Non-pigmented ciliary epithelial cell (primary cell): ENCODE results near the gene PSMB9.
A peak's percentile ranks its signal among the peaks of the same experiment; 100 is the strongest.

Experiments
- DNase-seq: peaks from one replicate; pipeline ENCODE4 v3.0.0-alpha.2; 2010; ENCODE audit warnings: low read depth

Gene PSMB9

GRCh38 chr6:32840604-32841246 is 13.3 kb upstream of the PSMB9 start:
- no peak for DNase-seq

DNA sequence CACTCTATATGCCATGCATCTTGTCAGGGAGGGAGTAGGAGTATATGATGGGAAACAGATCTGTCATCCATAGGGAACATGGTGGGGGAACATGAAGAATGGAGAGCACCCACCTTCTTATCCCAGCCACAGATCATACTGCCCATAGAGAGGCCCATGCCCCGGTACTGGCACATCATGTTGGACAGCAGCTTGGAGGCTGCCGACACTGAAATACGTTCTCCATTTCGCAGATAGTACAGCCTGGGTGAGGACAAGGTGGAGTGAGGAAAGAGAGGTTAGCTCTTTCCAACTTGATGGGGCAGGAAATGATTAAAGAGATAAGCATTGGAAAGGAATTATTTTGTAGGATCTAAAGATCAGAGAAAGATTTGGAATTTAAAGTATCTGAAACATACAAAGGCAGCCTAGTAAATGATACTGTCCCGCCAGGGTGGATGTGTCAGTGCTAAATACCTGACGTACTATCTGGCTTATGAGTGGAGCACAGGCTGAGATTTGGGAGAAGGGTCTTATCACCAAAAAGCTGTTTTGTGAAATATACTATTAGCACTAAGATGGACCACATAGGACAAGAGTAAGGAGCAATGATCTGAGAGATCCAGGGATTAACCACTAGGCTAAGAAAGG is 11.9 kb upstream of the PSMB9 start:
- no peak for DNase-seq

GRCh38 chr6:32842690-32843089 is 11.3 kb upstream of the PSMB9 start:
- DNase-seq: no peak

DNA sequence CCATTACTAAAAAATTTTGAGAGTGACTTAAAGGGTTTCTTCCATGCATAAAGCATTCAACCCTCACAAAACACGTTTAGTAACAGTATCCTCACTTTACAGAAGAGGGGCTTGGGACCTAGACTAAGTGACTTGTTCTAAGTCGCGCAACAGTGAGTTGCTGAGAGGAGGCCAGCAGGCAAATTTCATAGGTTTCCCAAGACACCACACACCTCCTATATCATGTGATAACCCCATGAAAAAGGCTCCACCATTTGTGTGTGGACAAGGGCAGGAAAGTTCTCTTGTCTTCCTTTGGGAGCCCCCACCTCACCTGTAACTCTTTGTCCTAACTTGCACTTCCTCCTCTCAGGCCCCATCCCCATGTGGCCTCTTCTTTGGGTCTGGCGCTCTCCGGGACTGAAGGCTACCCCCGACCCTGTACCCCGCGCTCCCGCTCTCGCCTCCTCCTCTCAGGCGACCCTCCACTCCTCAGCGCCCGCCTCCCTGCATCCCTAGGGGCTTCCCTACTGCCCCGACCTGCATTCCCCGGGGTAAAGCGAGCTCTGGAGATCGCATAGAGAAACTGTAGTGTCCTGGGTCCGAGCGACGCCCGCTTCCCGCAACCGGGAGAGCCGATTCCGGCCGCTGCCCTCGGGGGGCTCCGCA is 10.5 kb upstream of the PSMB9 start:
- DNase-seq: no peak

- DNase-seq: peak; percentile 65
These were observed 9.8 kb upstream of the PSMB9 start, which contains the start of gene PSMB8 for GRCh38 chr6:32843979-32844838. PSMB8 (minus strand) TSS chr6:32844047; CDS start chr6:32843996, 51 bp downstream.

GRCh38 chr6:32844839-32845383 is 9.1 kb upstream of the PSMB9 start:
- DNase-seq: no peak

GRCh38 chr6:32845384-32845884 is 8.6 kb upstream of the PSMB9 start:
- DNase-seq: no peak

DNA sequence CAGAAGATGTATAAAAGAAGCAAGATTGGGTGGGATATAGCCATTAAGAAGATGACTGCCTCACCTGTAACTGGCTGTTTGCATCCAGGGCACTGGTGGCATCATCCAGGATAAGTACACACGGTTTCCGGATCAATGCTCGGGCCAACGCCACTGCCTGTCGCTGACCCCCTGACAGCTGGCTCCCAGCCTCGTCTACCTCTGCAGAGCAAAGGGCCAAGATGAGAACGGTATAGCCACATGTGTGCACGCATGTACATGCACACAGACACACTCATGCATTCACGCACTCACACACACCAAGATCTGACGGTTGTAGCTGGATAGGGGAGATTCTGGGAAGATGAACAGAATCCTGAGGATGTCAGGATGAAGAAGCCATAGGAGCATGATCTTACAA is 7.0 kb upstream of the PSMB9 start:
- no peak for DNase-seq

DNA sequence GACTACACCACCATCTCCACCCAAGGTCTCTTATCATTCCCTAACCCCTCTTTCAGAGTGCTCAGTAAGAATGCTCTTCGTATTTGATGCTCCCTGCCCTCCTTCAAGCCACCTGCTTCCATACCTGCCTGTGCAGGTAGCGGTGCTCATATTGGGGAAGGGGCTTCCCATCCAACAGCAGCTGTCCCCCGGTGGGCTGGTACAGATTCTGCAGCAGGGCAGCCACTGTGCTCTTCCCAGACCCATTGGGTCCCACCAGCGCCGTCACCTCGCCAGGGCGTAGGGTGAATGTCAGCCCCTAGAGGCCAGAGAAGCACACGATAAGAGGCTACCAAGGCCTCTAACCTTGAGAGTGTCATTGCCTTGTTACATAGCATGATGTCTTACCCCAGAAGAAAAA is 6.2 kb upstream of the PSMB9 start:
- no peak for DNase-seq

- no peak for DNase-seq
These were observed 4.9 kb upstream of the PSMB9 start for GRCh38 chr6:32849126-32849525.

DNA sequence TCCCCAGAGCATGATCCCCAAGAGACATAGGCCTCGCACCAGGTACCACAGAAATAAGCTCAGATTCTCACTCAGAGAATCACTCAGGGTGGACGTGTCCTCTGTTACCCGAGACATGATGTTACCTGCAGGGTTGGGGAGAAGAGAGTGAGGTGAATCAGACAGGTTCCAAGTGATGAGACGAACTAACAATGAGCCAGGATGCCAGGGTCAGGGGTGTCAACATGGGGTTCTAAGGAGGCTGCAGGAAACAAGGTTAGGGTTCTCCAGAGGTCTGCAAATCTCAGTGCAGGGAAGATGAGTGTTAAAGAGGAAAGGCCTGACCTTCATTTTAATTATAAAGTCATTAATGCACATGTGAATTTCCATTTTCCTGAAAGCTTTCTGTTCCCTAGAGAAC is 3.0 kb upstream of the PSMB9 start:
- no peak for DNase-seq

- DNase-seq: no peak
These were observed 1.8 kb upstream of the PSMB9 start for GRCh38 chr6:32852018-32852843.

DNA sequence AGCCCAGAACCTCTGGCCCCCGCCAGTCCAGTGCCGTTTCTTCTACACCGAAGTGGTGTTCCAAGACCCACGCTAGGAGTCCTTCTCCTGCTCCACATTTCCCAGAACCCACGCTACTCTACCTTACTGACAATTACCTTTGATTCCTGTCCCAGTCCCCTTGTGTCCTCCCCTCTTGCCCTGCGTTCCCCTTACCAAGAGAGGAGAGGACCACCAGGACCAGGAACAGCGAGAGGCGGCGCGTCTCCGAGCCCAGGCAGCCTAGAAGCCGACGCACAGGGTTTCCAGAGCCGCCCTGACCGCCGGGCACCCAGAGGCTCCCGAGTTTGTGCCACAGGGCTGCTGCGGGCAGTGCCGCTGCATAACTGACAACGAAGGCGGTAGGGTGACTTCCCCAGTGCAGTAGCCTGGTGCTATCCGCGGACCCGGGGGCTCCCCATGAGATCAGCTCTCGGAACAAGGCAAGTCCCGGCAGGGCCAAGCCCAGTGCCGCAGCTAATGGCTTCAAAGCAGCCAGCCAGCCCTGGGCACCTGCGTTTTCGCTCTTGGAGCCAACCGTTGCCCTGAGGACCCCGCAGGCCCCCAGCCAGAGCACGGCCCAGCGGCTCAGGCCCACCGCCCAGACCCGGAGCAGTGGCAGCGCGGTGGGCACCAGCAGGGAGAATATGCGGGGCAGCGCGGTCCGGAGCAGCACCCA is 1.0 kb upstream of the PSMB9 start:
- no peak for DNase-seq

DNA sequence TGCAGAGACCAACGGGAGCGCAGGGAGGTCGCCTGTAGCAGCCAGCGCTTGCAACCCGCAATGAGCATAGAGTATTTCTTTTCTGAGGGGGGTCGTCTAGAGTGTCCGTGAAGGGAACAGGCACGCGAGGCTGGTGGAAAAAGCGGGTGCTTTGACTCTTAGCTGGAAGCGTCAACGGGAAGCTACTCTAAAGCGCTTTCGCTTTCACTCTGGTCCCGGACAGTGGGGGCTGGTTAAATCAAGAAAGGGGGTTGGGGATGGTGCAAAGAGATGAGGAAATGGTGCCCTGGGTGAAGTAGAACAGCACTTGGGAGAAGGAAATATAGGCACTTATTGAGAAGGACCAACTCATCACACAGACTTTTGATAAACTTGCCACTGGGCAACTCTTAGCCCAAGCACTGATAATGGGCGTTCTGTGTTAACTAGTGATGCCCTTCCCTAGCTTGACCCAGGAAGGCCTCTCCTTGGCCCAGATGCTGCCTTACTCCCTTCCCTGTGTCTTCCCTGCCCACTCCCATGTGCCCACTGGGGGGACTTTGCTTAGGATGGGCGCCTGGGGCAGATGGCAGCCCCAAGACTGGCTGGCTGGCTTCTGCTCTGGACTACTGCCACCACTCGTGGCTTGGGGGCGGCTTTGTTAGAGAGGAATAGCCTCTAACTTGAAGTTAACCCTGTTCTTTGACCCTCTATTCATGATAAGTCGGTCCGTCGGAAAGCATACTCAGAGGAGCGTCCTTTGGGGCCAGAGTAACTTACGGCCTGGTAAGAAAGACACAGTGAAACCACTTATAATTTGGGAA is 585 bp downstream of the PSMB9 start:
- DNase-seq: no peak

DNA sequence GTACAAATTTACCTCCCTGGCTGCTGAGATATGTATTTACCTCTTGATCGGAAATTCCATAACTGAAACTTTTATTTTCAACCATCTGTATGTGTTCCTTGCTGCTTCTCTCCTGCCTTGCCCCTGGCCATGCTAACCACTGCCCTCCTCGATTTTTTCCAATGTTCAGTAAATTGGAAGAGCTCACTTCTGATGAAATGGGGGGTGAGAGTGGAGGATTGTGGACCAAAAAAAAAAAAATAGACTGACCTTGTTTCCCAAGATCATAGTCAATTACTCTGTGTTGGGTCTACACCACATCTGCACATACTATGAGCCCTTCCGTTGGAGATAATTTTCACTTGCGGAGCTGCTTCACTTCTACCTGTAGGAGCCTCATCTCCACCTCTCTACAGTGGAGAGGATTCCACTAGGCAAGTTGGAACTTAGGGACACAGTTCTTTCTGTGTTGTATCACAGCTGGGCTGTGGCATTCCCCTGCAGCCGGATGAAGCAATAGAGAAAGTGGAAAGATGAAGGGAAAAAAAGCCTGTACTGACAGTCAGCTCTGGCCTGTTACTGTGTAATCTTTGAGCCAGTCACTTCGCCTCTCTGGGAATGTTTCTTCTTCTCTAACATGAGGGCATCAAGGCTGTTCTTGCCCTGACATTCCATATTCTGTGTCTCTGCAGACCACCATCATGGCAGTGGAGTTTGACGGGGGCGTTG is 1.6 kb downstream of the PSMB9 start:
- DNase-seq: no peak

DNA sequence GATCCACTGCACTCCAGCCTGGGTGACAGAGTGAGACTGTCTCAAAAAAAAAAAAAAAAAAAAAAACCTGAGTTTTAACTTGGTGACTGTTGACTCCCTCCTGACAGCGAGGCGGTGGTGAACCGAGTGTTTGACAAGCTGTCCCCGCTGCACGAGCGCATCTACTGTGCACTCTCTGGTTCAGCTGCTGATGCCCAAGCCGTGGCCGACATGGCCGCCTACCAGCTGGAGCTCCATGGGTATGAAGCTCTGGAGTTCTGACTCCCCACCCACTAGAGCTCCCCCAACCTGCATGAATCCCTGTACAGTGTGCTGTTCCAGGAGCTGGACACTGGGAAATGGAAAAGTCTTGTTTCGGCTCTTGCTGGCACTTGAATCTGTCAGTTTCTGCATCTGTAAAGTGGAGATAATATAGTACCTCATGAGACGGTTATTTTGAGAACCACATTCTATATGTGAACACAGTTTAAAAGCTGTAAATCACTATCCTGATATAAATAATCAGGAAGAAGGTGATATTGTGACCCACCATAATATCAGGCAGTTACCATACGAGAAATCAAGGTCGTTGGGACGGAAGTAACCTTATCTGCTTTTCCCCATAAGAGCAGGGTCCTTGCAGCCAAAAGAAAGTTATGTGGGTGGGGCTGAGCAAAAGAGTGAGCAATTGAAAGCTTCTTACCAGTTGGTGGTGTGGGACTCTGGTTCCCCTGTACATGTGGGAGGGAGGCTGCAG is 3.3 kb downstream of the PSMB9 start:
- DNase-seq: no peak

GRCh38 chr6:32858194-32858593 is 4.2 kb downstream of the PSMB9 start:
- DNase-seq: no peak

DNA sequence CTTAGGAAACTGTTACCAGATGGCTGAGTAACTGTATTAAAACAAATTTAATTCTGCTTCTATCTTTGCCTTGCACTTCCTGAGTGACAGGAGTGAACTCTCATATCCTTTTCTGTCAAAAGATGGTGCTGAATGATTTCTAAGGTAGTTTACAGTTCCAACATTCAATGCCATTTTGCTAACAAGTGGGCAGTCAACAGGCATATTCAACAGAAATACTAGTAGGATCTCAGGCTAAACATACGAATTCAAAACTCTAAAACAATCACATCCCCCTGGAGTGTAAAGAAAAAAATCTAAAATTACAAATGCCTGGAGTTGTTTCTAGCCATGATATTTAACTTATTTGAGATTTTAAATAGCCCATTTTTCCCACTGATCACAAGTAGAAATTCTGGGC is 6.7 kb downstream of the PSMB9 start:
- DNase-seq: no peak
